ENCODE data around the gene ARAP1.

DNA sequence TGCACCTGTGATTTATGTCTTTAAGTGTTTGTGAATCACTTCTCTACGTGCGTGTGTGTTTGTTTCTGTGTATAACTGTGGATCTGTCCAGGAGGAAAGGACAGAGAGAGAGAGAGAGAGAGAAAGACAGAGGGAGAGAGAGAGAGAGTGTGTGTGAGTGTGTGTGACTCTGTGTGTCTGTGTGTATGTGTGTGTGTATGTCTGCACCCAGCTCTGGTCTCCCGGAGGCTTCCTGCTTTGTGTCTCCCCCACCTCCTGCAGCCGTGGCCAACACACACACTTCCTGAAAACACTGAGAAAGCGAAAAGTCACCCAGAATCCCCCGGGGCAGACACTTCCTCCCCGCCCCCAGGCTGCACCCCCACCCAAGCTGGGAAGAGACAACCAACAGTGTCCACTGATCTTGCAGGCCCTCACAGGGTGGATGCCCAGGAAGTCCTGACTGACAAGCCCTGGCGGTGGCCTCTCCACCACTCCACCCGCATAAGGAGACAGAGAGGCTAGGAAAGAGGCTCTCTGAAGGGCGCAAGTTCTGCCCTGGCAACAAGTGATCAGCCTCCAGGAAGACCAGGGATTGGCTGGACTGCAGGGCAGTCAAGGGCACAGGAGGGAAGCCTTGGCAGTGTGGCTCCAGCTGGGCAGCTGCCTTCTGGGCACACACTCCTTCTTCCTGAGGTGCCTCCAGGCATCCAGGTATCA, 30.0 kb downstream of the ARAP1 start:
- TF ChIP-seq TAF1 (IDR thresholded peaks at IDR 0.05; ENCODE audit: low read depth) = no peak
- TF ChIP-seq EP300 (conservative IDR thresholded peaks at IDR 0.05; ENCODE audit: poor library complexity, severe bottlenecking) = no peak
- TF ChIP-seq, protein P1, sequence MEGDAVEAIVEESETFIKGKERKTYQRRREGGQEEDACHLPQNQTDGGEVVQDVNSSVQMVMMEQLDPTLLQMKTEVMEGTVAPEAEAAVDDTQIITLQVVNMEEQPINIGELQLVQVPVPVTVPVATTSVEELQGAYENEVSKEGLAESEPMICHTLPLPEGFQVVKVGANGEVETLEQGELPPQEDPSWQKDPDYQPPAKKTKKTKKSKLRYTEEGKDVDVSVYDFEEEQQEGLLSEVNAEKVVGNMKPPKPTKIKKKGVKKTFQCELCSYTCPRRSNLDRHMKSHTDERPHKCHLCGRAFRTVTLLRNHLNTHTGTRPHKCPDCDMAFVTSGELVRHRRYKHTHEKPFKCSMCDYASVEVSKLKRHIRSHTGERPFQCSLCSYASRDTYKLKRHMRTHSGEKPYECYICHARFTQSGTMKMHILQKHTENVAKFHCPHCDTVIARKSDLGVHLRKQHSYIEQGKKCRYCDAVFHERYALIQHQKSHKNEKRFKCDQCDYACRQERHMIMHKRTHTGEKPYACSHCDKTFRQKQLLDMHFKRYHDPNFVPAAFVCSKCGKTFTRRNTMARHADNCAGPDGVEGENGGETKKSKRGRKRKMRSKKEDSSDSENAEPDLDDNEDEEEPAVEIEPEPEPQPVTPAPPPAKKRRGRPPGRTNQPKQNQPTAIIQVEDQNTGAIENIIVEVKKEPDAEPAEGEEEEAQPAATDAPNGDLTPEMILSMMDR (IDR thresholded peaks at IDR 0.05; ENCODE audit: poor library complexity, severe bottlenecking) = no peak
- no peak for TF ChIP-seq POLR2AphosphoS5 (IDR thresholded peaks at IDR 0.05)
- TF ChIP-seq RAD21 (conservative IDR thresholded peaks at IDR 0.05) = no peak
- no peak for TF ChIP-seq EZH2 (IDR thresholded peaks at IDR 0.05; ENCODE audit: borderline replicate concordance, insufficient read depth, low read length, poor library complexity, severe bottlenecking)
- no peak for TF ChIP-seq SMC3 (conservative IDR thresholded peaks at IDR 0.05; ENCODE audit: poor library complexity)

All from neural cell (in vitro differentiated cells).